Smooth muscle cell (in vitro differentiated cells): ENCODE results near the gene PRKN. TPM values are rescaled to one million over a fixed set of nuclear protein-coding genes. Genes with fewer than 3 reads are reported as not detected.
"Not testable (repeated sequence)": the region's sequence is repeated elsewhere in the genome, so short reads cannot be mapped to it uniquely, and the experiment has no call there.

Experiments
- DNase-seq: peaks from one replicate; lab custom pipeline; 2025; ENCODE audit not compliant: unreplicated experiment; lab: John Stamatoyannopoulos, UW
- H2AFZ ChIP-seq: fragments of 200-600 bp; sonication (generic); 2 replicates; pipeline ENCODE4 v1.6.0; 2016; ENCODE audit warnings: antibody characterized with exemption, low read depth, mild to moderate bottlenecking
- H3F3A ChIP-seq: fragments of 200-600 bp; sonication (generic); 2 replicates; pipeline ENCODE4 v1.6.0; 2017; ENCODE audit warnings: antibody characterized with exemption, low read depth
- H3K27ac ChIP-seq: fragments of 200-600 bp; sonication (generic); 2 replicates; pipeline ENCODE4 v1.5.1; 2016; ENCODE audit warnings: low read depth, mild to moderate bottlenecking
- H3K27me3 ChIP-seq: fragments of 200-600 bp; sonication (generic); 2 replicates; pipeline ENCODE4 v1.6.1; 2016; ENCODE audit warnings: low read depth, mild to moderate bottlenecking
- H3K36me3 ChIP-seq: fragments of 200-600 bp; sonication (generic); 2 replicates; pipeline ENCODE4 v1.5.1; 2016; ENCODE audit warnings: low read depth
- H3K4me1 ChIP-seq: fragments of 200-600 bp; sonication (generic); 2 replicates; pipeline ENCODE4 v1.5.1; 2016; ENCODE audit warnings: low read depth
- H3K4me2 ChIP-seq: fragments of 200-600 bp; sonication (generic); 2 replicates; pipeline ENCODE4 v1.6.0; 2016; ENCODE audit warnings: mild to moderate bottlenecking
- H3K4me3 ChIP-seq: fragments of 200-600 bp; sonication (generic); 2 replicates; pipeline ENCODE4 v1.5.1; 2016; ENCODE audit warnings: mild to moderate bottlenecking
- H3K79me2 ChIP-seq: fragments of 200-600 bp; sonication (generic); 2 replicates; pipeline ENCODE4 v1.6.0; 2016; ENCODE audit warnings: low read depth, mild to moderate bottlenecking
- H3K9ac ChIP-seq: fragments of 200-600 bp; sonication (generic); 2 replicates; pipeline ENCODE4 v1.6.0; 2016; ENCODE audit warnings: low read depth
- H3K9me3 ChIP-seq: fragments of 200-600 bp; sonication (generic); replicated peaks from 2 replicates; pipeline ENCODE4 v1.5.1; 2016; ENCODE audit warnings: low read depth
- H4K20me1 ChIP-seq: fragments of 200-600 bp; sonication (generic); 2 replicates; pipeline ENCODE4 v1.6.0; 2016; ENCODE audit warnings: low read depth
- CTCF ChIP-seq: fragments of 200-600 bp; sonication (generic); IDR thresholded peaks from 2 replicates; pipeline ENCODE4 v1.5.1; 2017; ENCODE audit warnings: borderline replicate concordance, mild to moderate bottlenecking, antibody characterized with exemption; ENCODE audit not compliant: insufficient read depth, poor library complexity, severe bottlenecking
- WGBS: methylation state at CpG from one replicate; pipeline ENCODE4 v1.1.7; 2016; ENCODE audit warnings: low lambda C conversion rate; 5-methylcytosine and 5-hydroxymethylcytosine counted together
- polyA plus RNA-seq: library from polyadenylated mRNA; unstranded; fragments of >200 nt; fragmentation: Nextera tagmentation; extraction: Ambion mirVana; gene quantifications from 2 replicates; pipeline ENCODE4 v1.2.1, GENCODE V29; 2016
- total RNA-seq: library from RNA; depleted of rRNA; stranded (reverse); fragments of >200 nt; gene quantifications from 2 replicates; pipeline ENCODE4 v1.2.3, GENCODE V29; 2014

Gene PRKN
- total and polyA plus RNA-seq, 2 experiments from 2014 or later, result 0.81 to 5.1 TPM

GRCh38 chr6:161341638-161342037, 1385.9 kb downstream of the PRKN start:
- Histone ChIP-seq H3K4me2 (no peak overlapping the region), H3K4me3 (no peak overlapping the region), H3K36me3 (no peaks in the 10 kb centered on the region), H3F3A (no peaks in the 10 kb centered on the region), H2AFZ (no peak overlapping the region), H4K20me1 (no peaks in the 10 kb centered on the region), H3K9ac (no peak overlapping the region), H3K79me2 (no peaks in the 10 kb centered on the region), H3K27ac (no peak overlapping the region), H3K4me1 (no peaks in the 10 kb centered on the region), H3K27me3 (no peaks in the 10 kb centered on the region), H3K9me3 (no peaks in the 10 kb centered on the region)
- DNase-seq, result no peak
- no peak for TF ChIP-seq CTCF
- WGBS, result 92% methylated on average over 4 of the region's 4 CpGs

- no peak overlapping the region for H3K9ac ChIP-seq
- DNase-seq, result no peak
- WGBS, result 82% methylated on average over 3 of the region's 3 CpGs
Observed at GRCh38 chr6:161338015-161338414, 1389.6 kb downstream of the PRKN start.

GRCh38 chr6:161336479-161336878, 1391.1 kb downstream of the PRKN start:
- no peaks in the 10 kb centered on the region for H3K79me2 ChIP-seq
- H3K4me2 ChIP-seq, result no peak overlapping the region
- TF ChIP-seq CTCF, result no peak
- no peak overlapping the region for H3K27ac ChIP-seq
- no peak overlapping the region for H3K4me3 ChIP-seq
- H4K20me1 ChIP-seq, result no peaks in the 10 kb centered on the region
- H3K9me3 ChIP-seq, result no peaks in the 10 kb centered on the region
- H3F3A ChIP-seq, result no peaks in the 10 kb centered on the region
- 84% methylated on average over 1 of the region's 1 CpG for WGBS
- H3K36me3 ChIP-seq, result no peaks in the 10 kb centered on the region
- H3K4me1 ChIP-seq, result no peaks in the 10 kb centered on the region
- H3K27me3 ChIP-seq, result no peaks in the 10 kb centered on the region
- DNase-seq, result no peak
- no peak overlapping the region for H3K9ac ChIP-seq
- H2AFZ ChIP-seq, result no peak overlapping the region

More at GRCh38 chr6:161338015-161338414, 1389.6 kb downstream of the PRKN start:
- Histone ChIP-seq H3K27me3 (no peaks in the 10 kb centered on the region), H3K4me3 (no peak overlapping the region), H3K36me3 (no peaks in the 10 kb centered on the region), H3K9me3 (no peaks in the 10 kb centered on the region), H4K20me1 (no peaks in the 10 kb centered on the region), H3F3A (no peaks in the 10 kb centered on the region), H2AFZ (no peak overlapping the region), H3K79me2 (no peaks in the 10 kb centered on the region), H3K4me1 (no peaks in the 10 kb centered on the region), H3K4me2 (no peak overlapping the region), H3K27ac (no peak overlapping the region)
- no peak for TF ChIP-seq CTCF

- no peak overlapping the region for H3K9ac ChIP-seq
- no peaks in the 10 kb centered on the region for H3K36me3 ChIP-seq
- 82% methylated on average over 8 of the region's 8 CpGs for WGBS
- H3F3A ChIP-seq, result no peaks in the 10 kb centered on the region
- TF ChIP-seq CTCF, result no peak
- H3K4me2 ChIP-seq, result no peak overlapping the region
- no peaks in the 10 kb centered on the region for H3K4me1 ChIP-seq
- H4K20me1 ChIP-seq, result no peaks in the 10 kb centered on the region
- H3K79me2 ChIP-seq, result no peaks in the 10 kb centered on the region
- H3K9me3 ChIP-seq, result no peaks in the 10 kb centered on the region
- H3K27ac ChIP-seq, result no peak overlapping the region
- DNase-seq, result no peak
- no peaks in the 10 kb centered on the region for H3K27me3 ChIP-seq
- H2AFZ ChIP-seq, result no peak overlapping the region
- no peak overlapping the region for H3K4me3 ChIP-seq
Observed at GRCh38 chr6:161333410-161333809, 1394.2 kb downstream of the PRKN start.

- not testable (repeated sequence) for H3K27me3 ChIP-seq, H3K27ac ChIP-seq, H3K4me1 ChIP-seq, H2AFZ ChIP-seq, H3K36me3 ChIP-seq, H3K4me3 ChIP-seq, H3K79me2 ChIP-seq, H3F3A ChIP-seq, DNase-seq, H4K20me1 ChIP-seq, H3K9ac ChIP-seq, H3K9me3 ChIP-seq, H3K4me2 ChIP-seq
- WGBS, result 82% methylated on average over 4 of the region's 4 CpGs
Observed at GRCh38 chr6:161331402-161332081, 1396.0 kb downstream of the PRKN start.
